Measurements from ENCODE around the gene WDR83. TPM values are rescaled to one million over a fixed set of nuclear protein-coding genes. Genes with fewer than 3 reads are reported as not detected.

WDR83 gene
- total and polyA plus RNA-seq, 2 donors (not counting 3 experiments of a cell fraction or from before 2014, with no cell fraction given): 10.5 to 11.8 TPM

DNA sequence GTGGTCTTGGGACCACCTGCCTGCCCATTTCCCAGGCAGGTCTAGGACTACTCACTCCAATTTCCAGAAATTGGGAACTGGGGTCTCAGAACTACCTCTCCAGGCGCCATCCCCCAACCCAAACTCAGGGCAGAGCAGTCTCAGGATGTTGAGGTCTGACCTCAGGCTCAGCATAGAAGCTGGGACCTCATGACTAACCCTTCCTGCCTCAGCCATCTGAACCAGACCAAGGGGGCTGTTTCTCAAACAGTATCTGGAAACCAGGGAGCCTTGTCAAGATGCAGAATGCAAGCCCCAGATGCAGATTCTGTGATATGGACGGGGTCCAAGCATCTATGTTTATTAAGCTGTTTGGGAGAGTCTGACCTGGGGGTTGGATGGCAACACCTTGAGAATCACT is 28.5 kb downstream of the WDR83 start:
- Histone ChIP-seq H3K9me3 (replicated peaks; ENCODE audit: control insufficient read depth, insufficient read depth, low read length) (no peaks in the 10 kb centered on the region), H3K4me3 (replicated peaks in 1 of 3; ENCODE audit: insufficient read depth in 1 of 3, low read depth in 1 of 3, low read length in 3 of 3) (no peak overlapping the region), H3K79me2 (ENCODE audit: control insufficient read depth, insufficient read depth, low read length) (no peaks in the 10 kb centered on the region), H3K36me3 (ENCODE audit: control insufficient read depth in 2 of 2, extremely low read depth in 1 of 2, insufficient read depth in 2 of 2, low read length in 2 of 2) (peaks cover 2 to 5% of the 10 kb centered on the region in 2 experiments), H3K4me2 (ENCODE audit: insufficient read depth, low read length) (peak overlapping the region; percentile 52), H3K27me3 (ENCODE audit: control insufficient read depth in 2 of 2, insufficient read depth in 2 of 2, low read length in 2 of 2) (no peaks in the 10 kb centered on the region), H3K9ac (replicated peaks; ENCODE audit: extremely low read depth, insufficient read depth, low read length) (no peak overlapping the region), H3K27ac (ENCODE audit: insufficient read depth, low read depth, low read length) (no peak overlapping the region), H3K9me1 (replicated peaks; ENCODE audit: control insufficient read depth, extremely low read depth, insufficient read depth, low read length) (no peaks in the 10 kb centered on the region), H4K20me1 (replicated peaks; ENCODE audit: control insufficient read depth, extremely low read depth, insufficient read depth, low read length) (no peaks in the 10 kb centered on the region), H3K4me1 (ENCODE audit: control insufficient read depth, extremely low read depth, insufficient read depth, low read length) (peaks cover 15% of the 10 kb centered on the region), H2AFZ (ENCODE audit: low read depth, low read length) (no peak overlapping the region)
- POLR2A ChIA-PET: no interaction called here
- intact Hi-C loops (cut with micrococcal nuclease): no loop called here
- CTCF ChIA-PET: no interaction called here
- DNase-seq (ENCODE audit: low read depth, low spot score) (no peak), FAIRE-seq (no peak)
- TF ChIP-seq, protein P1, sequence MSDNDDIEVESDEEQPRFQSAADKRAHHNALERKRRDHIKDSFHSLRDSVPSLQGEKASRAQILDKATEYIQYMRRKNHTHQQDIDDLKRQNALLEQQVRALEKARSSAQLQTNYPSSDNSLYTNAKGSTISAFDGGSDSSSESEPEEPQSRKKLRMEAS (IDR thresholded peaks at IDR 0.05; ENCODE audit: insufficient read depth, insufficient read length): no peak
- no peak for TF ChIP-seq POLR2AphosphoS5 (IDR thresholded peaks at IDR 0.05; ENCODE audit: insufficient read depth, low read depth, low read length)
- TF ChIP-seq FOS (IDR thresholded peaks at IDR 0.05; ENCODE audit: borderline replicate concordance, insufficient read depth, low read length): peak; percentile 17
- TF ChIP-seq GATA2 (IDR thresholded peaks at IDR 0.05; ENCODE audit: insufficient read depth, insufficient read length, low read depth, low read length): no peak
- TF ChIP-seq EZH2 (IDR thresholded peaks at IDR 0.05; ENCODE audit: borderline replicate concordance, low read depth, low read length, severe bottlenecking): no peak
- TF ChIP-seq JUN (IDR thresholded peaks at IDR 0.05; ENCODE audit: borderline replicate concordance, insufficient read depth, insufficient read length, low read depth): no peak
- TF ChIP-seq CTCF (IDR thresholded peaks at IDR 0.05; ENCODE audit: extremely low read depth in 1 of 2, insufficient read depth in 1 of 2, low read depth in 1 of 2, low read length in 2 of 2): no peak
- dilution Hi-C loops (cut with MboI; ENCODE audit: extremely low pct_ligation_motif_present, low sequenced_read_pairs): no loop called here
- no TSS peak for BruUV-seq (replicated peaks)
